WTC11 (cell line): ENCODE measurements around the gene LILRA1.

Experiments used
- ATF2 ChIP-seq: sonication (generic); formaldehyde crosslinking; IDR thresholded peaks from 2 replicates; pipeline ENCODE4 v1.8.1; 2022; ENCODE audit warnings: low read depth, missing genetic modification reagents, borderline replicate concordance
- CREM ChIP-seq: sonication (generic); formaldehyde crosslinking; IDR thresholded peaks from 2 replicates; pipeline ENCODE4 v1.8.1; 2022; ENCODE audit warnings: mild to moderate bottlenecking, missing genetic modification reagents, moderate library complexity
- RELA ChIP-seq: sonication (generic); formaldehyde crosslinking; IDR thresholded peaks from 2 replicates; pipeline ENCODE4 v1.8.1; 2022; ENCODE audit warnings: missing genetic modification reagents, mild to moderate bottlenecking, borderline replicate concordance
- SMAD3 ChIP-seq: sonication (generic); formaldehyde crosslinking; IDR thresholded peaks from 2 replicates; pipeline ENCODE4 v1.8.0; 2022; ENCODE audit warnings: missing genetic modification reagents, mild to moderate bottlenecking, borderline replicate concordance
- SMAD4 ChIP-seq: sonication (generic); formaldehyde crosslinking; IDR thresholded peaks from 2 replicates; pipeline ENCODE4 v1.8.0; 2022; ENCODE audit warnings: mild to moderate bottlenecking, missing genetic modification reagents
- TP53 ChIP-seq: sonication (generic); formaldehyde crosslinking; IDR thresholded peaks from 2 replicates; pipeline ENCODE4 v1.8.1; 2023; ENCODE audit warnings: mild to moderate bottlenecking, missing genetic modification reagents
- USF2 ChIP-seq: sonication (generic); formaldehyde crosslinking; IDR thresholded peaks from 2 replicates; pipeline ENCODE4 v1.8.1; 2023; ENCODE audit warnings: mild to moderate bottlenecking, missing genetic modification reagents, moderate library complexity
- ZNF138 ChIP-seq: sonication (generic); formaldehyde crosslinking; conservative IDR thresholded peaks from 2 replicates; pipeline ENCODE4 v1.8.1; 2022; ENCODE audit warnings: mild to moderate bottlenecking, moderate library complexity, missing genetic modification reagents
- TF ChIP-seq, protein P1 (sequence below): fragments of 200-600 bp; IDR thresholded peaks from 2 replicates; pipeline ENCODE4 v1.8.0; 2022; ENCODE audit warnings: antibody characterized with exemption
- TF ChIP-seq, protein P2 (sequence below): sonication (generic); formaldehyde crosslinking; IDR thresholded peaks from 2 replicates; pipeline ENCODE4 v1.8.0; 2022; ENCODE audit warnings: mild to moderate bottlenecking, missing genetic modification reagents
- TF ChIP-seq, protein P3 (sequence below): sonication (generic); formaldehyde crosslinking; IDR thresholded peaks from 2 replicates; pipeline ENCODE4 v1.8.1; 2023; ENCODE audit warnings: mild to moderate bottlenecking, moderate library complexity, missing genetic modification reagents

- TF ChIP-seq, protein P1, sequence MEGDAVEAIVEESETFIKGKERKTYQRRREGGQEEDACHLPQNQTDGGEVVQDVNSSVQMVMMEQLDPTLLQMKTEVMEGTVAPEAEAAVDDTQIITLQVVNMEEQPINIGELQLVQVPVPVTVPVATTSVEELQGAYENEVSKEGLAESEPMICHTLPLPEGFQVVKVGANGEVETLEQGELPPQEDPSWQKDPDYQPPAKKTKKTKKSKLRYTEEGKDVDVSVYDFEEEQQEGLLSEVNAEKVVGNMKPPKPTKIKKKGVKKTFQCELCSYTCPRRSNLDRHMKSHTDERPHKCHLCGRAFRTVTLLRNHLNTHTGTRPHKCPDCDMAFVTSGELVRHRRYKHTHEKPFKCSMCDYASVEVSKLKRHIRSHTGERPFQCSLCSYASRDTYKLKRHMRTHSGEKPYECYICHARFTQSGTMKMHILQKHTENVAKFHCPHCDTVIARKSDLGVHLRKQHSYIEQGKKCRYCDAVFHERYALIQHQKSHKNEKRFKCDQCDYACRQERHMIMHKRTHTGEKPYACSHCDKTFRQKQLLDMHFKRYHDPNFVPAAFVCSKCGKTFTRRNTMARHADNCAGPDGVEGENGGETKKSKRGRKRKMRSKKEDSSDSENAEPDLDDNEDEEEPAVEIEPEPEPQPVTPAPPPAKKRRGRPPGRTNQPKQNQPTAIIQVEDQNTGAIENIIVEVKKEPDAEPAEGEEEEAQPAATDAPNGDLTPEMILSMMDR = no peak
- TF ChIP-seq RELA (no peak), USF2 (CRISPR knock-in tag) (no peak), ATF2 (CRISPR knock-in tag) (no peak), SMAD4 (CRISPR knock-in tag) (no peak), CREM (no peak), SMAD3 (CRISPR knock-in tag) (no peak), ZNF138 (CRISPR knock-in tag) (no peak), TP53 (CRISPR knock-in tag) (no peak)
- TF ChIP-seq, protein P2, sequence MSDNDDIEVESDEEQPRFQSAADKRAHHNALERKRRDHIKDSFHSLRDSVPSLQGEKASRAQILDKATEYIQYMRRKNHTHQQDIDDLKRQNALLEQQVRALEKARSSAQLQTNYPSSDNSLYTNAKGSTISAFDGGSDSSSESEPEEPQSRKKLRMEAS (CRISPR knock-in tag) = no peak
- TF ChIP-seq, protein P3, sequence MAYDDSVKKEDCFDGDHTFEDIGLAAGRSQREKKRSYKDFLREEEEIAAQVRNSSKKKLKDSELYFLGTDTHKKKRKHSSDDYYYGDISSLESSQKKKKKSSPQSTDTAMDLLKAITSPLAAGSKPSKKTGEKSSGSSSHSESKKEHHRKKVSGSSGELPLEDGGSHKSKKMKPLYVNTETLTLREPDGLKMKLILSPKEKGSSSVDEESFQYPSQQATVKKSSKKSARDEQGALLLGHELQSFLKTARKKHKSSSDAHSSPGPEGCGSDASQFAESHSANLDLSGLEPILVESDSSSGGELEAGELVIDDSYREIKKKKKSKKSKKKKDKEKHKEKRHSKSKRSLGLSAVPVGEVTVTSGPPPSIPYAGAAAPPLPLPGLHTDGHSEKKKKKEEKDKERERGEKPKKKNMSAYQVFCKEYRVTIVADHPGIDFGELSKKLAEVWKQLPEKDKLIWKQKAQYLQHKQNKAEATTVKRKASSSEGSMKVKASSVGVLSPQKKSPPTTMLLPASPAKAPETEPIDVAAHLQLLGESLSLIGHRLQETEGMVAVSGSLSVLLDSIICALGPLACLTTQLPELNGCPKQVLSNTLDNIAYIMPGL = no peak
Measured at GRCh38 chr19:54612428-54612827, 19.0 kb downstream of the LILRA1 start.
